ENCODE data around the gene EFCAB5. TPM values are rescaled to one million over a fixed set of nuclear protein-coding genes. Genes with fewer than 3 reads are reported as not detected.

The EFCAB5 gene
- total and polyA plus RNA-seq, 3 donors from 2014 or later = 11.7 to 23.0 (median 15.1) TPM

- H3K36me3 ChIP-seq (ENCODE audit: low read depth, missing control alignments) = no peaks in the 10 kb centered on the region
- TF ChIP-seq CTCF (IDR thresholded peaks at IDR 0.05) (no peak), POLR2A (IDR thresholded peaks at IDR 0.05) (no peak)
- intact Hi-C loops (cut with DNase I; ENCODE audit: low total_unique reads) = no loop called here
- no peaks in the 10 kb centered on the region for H3K4me1 ChIP-seq
- H3K27me3 ChIP-seq = no peaks in the 10 kb centered on the region
- no peak overlapping the region for H3K4me3 ChIP-seq
- H3K27ac ChIP-seq = no peak overlapping the region
- DNase-seq = no peak
- no peaks in the 10 kb centered on the region for H3K9me3 ChIP-seq
- WGBS, 2 donors = 77 to 84% methylated on average over 4 of the region's 4 CpGs
Measured at GRCh38 chr17:29958947-29959657, 17.7 kb downstream of the EFCAB5 start.

- DNase-seq = no peak
- Histone ChIP-seq H3K4me3 (no peak overlapping the region), H3K9me3 (no peaks in the 10 kb centered on the region), H3K4me1 (no peaks in the 10 kb centered on the region), H3K27me3 (no peaks in the 10 kb centered on the region), H3K27ac (no peak overlapping the region), H3K36me3 (ENCODE audit: low read depth, missing control alignments) (no peaks in the 10 kb centered on the region)
- TF ChIP-seq POLR2A (IDR thresholded peaks at IDR 0.05) (no peak), CTCF (IDR thresholded peaks at IDR 0.05) (no peak)
- 73 to 77% methylated on average over 4 of the region's 4 CpGs for WGBS, 2 donors
- intact Hi-C loops (cut with DNase I; ENCODE audit: low total_unique reads) = no loop called here
Measured at GRCh38 chr17:29959658-29960337, 18.4 kb downstream of the EFCAB5 start.

- Histone ChIP-seq H3K27me3 (no peaks in the 10 kb centered on the region), H3K27ac (no peak overlapping the region), H3K36me3 (ENCODE audit: low read depth, missing control alignments) (no peaks in the 10 kb centered on the region), H3K4me1 (no peaks in the 10 kb centered on the region), H3K4me3 (no peak overlapping the region), H3K9me3 (no peaks in the 10 kb centered on the region)
- intact Hi-C loops (cut with DNase I; ENCODE audit: low total_unique reads) = no loop called here
- no peak for DNase-seq
- 91 to 94% methylated on average over 2 of the region's 2 CpGs for WGBS, 2 donors
- TF ChIP-seq POLR2A (IDR thresholded peaks at IDR 0.05) (no peak), CTCF (IDR thresholded peaks at IDR 0.05) (no peak)
Measured at GRCh38 chr17:29962656-29963055, 21.2 kb downstream of the EFCAB5 start.

- intact Hi-C loops (cut with DNase I; ENCODE audit: low total_unique reads) = no loop called here
- H3K27me3 ChIP-seq = no peaks in the 10 kb centered on the region
- no peak overlapping the region for H3K27ac ChIP-seq
- H3K4me1 ChIP-seq = no peaks in the 10 kb centered on the region
- no peak overlapping the region for H3K4me3 ChIP-seq
- 87 to 90% methylated on average over 5 of the region's 5 CpGs for WGBS, 2 donors
- no peaks in the 10 kb centered on the region for H3K9me3 ChIP-seq
- no peak for DNase-seq
- TF ChIP-seq POLR2A (IDR thresholded peaks at IDR 0.05) (no peak), CTCF (IDR thresholded peaks at IDR 0.05) (no peak)
- no peaks in the 10 kb centered on the region for H3K36me3 ChIP-seq (ENCODE audit: low read depth, missing control alignments)
Measured at GRCh38 chr17:29968271-29968670, 26.8 kb downstream of the EFCAB5 start.

All from testis (tissue), 3 donors.